ENCODE data around the gene MCAM.

MCAM gene

DNA sequence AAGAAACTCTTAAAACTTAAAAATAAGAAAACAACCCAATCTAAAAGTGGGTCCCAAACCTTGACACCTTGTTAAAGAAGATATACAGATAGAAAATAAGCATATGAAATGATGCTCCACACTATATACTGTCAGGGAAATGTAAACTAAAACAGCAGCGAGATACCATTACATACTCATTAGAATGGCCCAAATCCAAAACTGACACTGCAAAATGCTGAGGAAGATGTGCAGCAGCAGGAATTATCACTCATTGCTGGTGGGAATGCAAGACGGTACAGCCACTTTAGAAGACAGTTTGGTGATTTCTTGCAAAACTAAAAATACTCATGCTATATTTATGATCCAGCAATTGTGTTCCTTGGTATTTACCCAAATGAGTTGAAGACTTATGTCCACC is 12.4 kb upstream of the MCAM start:
- no peak for DNase-seq

DNA sequence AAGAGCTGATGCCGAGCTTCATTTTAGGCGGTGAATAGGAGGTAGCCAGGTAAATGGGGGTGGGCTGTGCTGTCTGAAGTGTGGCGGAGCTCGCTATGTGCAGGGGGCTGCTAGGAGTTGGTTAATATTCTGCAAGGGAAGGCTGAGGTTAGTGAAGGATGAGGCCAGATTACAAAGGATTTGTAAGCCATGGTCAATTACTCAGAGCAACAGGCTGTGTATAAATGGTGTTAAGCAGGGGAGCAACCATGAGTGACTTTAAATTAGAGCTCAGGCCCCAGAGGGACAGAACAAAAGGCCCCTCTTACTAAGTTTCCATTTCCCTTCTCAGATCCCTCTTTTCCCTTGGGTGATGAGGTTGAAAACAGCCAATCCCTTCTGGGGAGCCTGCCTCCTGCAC is 7.3 kb upstream of the MCAM start:
- DNase-seq = no peak

DNA sequence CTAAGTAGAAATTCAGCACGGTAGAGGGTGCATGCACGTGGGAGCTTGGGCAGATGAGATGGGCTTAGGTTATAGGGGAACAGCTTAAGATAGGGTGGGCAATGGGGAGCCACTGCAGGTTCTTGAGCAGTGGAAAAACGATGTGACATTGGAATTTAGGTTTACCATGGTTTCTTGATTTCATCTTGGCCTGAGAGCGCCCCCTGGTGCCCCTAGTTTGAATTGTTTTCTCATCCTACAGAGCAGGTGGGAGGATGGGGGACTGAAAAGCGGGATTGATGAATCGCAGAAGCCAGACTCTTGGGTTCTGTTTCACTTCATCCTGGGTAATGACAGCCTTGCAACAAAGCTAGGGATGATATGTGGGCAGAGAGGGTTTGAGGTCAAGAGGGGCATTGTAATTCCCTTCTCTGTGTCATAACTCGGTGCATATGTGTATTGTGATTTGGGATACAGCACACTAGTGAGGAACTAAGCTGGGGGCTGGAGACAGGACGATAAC is 6.7 kb upstream of the MCAM start:
- DNase-seq = peak; percentile 77

DNA sequence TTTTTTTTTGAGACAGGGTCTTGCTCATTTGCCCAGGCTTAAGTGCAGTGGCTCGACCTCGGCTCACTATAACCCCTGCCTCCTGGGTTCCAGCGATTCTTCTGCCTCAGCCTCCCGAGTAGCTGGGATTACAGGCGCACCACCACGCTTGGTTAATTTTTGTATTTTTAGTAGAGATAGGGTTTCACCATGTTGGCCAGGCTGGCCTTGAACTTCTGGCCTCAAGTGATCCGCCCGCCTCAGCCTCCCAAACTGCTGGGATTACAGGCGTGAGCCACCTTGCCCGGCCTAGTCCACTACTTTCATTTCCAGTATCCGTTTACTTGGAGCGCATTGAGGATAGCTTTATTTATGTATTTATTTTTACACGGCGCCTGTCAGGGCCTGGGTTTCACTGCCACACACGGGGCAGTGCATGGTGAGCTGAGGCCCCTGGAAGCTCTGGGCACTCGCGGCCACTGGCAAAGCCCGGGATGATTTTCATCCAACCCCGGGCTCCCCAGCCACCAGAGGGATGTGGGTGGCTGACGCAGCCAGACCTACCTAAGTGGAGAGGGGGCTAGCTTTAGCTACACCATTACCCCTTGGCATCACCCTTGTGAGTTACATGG is 6.1 kb upstream of the MCAM start:
- DNase-seq = no peak

DNA sequence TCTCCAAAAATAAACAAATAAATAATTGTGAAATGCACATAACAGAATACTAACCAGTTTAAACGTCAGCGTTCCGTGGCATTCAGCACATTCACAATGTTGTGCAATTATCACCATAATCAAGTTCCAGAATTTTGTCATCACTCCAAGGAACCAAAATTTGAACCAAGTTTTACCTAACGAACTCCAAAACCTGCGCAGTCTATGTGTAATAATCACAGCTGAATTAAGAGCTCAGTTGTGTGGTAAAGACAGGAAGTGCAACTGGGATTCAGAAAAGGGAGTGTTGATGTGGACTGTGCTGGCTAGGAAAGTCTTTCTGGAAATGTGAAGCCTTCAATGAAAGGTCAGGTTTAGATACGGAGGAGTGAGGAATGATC is 5.4 kb upstream of the MCAM start:
- no peak for DNase-seq

DNA sequence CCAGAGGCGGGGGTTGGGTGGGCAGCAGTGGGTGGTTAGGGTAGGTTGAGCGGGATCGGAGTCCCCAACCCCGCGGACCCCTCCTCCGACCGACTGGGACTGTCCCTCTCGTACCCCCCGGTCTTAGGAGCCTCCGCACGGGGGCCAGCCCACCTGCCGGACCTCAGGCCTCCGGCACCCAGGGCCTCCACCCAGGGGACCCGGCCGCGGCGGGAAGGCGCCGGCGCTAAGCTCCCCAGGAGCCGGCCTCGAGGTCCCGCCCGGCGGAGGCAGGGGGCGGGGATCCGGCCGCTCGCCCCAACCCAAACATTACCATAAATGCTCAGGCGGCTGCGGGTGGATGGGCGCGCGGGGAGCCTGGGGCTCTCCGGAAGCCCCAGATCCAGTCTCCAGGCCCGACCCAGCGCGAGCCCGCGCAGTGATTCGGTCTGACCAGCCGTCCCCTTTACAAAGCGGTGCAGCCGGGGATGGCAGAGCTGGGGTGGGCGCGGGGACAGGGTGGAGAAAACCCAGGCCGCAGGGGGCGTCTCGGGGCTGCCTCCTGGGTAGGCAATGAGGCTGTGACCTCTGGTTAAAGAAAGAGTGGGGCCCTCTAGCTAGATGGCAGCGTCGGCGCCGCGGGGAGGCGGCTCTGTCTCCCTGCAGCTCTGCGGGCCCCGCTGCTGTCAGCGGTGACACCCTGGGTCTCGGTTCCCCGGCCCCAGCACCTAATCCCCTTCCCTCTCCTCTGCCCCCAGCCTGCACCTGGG is 4.0 kb upstream of the MCAM start:
- DNase-seq = peak; percentile 45

DNA sequence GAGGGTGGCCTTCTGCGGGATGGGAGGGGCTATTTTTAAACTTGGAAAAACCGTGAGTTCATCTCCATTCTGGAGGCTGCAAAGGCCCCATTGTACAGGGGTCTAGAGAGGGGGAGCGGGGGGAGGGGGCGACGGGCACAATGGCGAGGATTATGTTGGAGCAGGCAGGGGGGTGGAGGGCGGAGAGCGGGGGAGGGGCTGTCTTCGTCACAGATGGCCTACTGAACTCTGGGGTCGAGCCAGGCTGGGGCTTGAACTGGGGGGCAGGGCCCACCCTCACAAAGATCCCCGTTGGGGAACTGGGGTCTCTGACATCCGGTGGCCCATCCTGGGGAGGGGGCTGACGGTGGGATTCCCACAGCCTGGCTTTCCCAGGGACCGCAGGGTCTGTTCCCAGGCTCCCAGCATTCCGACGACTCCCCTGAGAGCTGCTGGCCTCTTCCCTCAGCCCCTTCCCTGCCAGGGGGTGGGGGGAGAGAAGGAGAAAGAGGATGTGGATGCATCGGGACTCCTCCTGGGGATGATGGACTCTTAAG is 3.4 kb upstream of the MCAM start:
- no peak for DNase-seq

DNA sequence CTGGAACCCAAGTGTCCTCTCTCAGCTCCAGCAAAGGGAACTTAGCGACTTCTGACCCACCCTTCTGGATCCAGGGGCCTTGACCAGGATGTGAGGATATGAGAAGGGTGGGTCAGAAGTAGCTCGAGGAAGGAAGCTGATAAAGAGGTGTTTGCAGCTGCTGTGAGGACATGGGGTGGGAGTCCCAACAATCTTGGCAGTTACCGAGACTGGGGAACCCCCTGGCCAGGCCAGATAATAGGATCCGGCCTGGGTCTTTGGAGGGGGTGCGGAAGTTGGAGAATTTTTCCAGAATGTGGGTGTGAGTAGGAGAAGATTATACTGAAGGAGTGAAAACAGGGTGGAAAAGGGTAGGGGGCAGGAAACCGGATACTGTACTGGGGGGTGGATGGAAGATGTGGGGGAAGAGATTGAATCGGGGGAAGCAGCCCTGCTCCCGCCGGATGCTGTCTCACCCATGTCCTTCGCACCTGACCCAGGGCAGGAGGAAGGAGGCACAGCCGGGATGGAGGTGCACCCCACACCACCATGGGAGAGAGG is 2.8 kb upstream of the MCAM start:
- DNase-seq = no peak

DNA sequence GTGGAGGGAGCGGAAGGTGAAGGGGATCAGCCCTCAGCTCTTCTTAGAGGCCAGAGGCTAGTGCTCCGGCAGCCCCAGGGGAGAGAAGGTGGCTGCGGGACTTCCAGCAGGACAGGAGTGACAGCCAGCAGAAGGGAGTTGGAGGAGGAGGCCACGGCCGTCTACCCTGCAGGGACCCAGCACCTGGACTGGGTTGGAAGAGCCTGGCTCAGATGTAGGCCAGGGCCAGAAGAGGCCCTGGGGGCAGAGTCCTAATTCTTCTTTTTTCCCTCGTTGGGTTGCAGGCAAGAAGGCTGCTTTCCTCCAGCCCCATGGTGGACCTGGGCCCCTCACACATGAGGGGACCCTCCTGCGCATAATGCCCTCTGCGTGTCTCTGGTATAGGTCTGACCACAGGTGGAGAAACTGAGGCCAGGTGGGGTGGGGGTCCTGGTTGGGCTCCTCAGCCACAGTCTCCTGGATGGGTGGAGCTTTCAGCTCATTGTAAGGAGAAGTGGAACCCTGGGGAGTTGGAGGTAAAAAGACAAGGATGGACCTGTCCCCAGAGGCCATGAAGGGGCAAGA is 2.3 kb upstream of the MCAM start:
- DNase-seq = no peak

DNA sequence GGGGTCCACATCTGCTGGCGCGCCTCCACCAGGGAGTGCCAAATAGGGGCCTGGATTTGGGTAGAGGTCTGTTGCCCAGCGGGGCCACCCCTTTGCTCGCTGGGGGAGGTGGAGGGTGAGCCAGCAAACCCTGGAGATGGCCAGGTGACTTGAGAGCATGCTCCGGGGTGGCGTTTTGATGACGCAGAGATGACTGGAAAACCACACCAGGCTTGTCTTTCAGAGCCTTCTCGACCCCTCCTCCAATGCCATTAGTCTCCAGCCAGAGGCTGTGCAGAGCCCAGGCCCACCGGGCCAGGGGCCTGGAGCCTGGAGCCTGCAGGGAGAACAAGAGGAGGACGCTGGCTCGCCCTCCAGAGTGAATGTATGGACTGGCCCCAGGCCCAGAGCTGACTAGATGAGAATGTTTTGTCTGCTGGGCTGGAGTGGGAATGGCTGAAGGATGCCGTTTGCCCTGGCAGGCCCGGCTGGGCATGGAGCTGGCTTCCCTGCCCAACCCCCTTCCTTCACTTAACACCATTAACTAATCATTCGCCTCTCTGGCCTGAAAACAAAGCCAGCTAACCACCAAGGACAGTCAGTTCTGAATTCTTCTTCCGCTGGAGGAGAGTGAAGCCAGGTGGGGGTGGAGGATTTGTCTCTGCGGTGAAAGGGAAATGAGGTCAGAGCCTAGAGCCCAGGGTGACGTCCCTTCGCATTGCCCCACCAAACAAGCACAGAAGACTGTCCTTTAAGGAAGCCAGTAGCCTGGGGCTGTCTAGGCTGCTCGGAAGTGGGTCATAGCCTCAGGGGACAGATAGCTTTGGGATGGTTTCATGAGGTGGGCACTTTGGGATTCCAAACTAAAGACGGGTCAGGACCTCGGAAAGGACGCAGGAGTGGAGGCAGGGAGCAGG is 1.6 kb upstream of the MCAM start:
- no peak for DNase-seq

DNA sequence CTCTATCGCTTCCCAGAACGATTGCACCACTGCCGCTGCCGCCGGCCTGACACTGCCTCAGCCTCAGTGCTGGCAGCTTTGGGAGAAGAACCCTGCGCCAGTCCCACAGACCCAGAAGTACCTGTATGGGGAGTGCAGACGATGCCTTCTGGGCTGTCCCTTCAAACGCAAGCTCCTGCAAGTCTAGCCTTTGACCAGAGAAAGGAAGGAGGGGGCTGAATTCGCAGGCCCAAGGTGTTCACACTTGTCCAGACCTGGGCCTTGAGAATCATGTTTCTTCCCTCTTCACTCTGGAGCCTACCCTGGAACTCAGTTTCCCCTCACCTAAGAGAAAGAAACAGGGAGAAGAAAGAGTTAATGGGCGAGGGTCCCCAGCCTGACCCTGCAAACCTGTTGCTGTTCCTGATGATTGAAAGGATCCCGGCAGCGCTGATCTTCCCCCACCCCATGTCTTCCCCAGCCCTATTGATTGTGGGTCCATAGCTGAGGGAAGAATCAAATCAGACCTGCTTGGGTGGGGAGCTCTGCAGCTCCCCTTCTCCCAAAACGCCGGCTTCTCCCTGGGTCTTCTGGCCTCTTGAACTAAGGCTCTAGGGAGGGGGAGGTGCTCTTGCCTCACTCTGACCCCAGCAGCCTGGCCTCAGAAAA is 786 bp upstream of the MCAM start:
- DNase-seq = no peak

DNA sequence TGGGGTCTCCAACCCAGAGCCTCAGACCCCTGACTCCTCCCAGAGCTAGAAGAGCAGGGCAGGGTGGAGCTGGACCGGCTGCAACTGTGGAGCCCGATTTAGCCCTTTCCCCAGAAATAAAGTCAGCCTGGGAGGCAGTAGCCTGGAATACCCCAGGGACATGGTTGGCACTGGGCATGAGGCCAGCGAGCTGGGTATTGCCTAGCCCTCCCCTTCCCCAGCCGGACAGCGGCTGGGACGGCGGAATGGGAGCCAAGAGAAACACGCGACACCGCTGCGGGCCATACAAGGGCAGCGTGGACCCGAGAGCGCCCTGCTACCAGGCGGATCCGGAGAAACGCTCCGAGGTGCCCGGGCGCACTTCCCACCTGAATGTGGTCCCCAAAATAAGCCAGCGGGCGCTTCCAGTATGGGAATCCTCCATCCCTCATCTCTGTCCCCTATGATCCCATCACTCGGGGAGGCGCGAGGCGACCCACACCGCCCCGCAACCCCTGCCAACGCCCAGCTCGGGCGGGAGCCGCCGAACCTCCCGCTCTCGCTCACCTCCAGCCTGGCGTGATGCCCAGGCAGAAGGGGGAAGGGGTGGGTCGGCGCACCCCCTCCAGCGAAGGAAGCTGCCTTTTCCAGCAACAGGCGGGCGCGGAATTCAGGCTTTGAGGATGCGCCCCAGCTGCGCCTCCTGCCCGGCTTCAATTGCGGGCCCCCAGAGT is 758 bp downstream of the MCAM start:
- DNase-seq = no peak

DNA sequence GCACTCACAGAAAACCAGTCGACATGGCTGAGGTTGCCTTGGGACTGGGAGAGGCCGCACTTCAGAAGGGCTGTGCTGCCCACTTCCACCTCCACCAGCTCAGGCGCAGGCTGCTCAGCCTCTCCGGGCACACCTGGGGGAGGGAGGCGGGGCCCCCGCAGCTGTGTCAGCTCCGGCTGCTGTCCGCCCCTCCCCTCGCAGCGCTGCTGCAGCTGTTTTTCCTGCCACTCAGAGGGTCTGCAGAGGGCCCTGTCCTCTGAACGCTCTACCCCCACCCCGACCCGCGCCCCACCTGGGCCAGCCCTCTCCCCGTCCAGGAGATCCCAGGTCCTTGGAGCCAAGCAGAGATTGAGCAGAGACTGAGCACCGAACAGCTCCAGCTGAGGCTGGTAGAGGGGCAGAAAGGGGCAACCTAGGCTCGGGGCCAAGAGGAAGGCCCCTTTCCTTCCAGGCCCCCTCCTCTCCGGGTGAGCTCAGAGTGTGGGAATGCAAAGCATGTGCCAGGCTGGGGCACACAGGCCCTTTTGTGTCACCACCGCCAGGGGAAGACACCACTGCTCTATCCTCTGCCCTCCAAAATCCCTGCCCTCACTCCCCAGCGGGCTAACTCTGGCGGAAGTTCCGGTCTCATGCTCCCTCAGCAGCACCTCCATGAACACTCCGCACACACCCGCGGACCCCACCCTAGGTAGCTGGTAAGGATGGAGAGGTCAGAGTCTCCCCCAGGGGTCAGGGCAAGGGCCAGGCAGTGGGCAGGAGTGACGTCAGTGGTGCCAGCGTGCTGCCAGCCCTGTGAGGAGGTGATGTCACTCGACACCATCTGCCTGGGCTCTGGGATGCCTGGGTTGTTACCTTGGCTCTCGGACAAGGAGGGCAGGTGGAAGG is 1.6 kb downstream of the MCAM start:
- peak; percentile 59 for DNase-seq

DNA sequence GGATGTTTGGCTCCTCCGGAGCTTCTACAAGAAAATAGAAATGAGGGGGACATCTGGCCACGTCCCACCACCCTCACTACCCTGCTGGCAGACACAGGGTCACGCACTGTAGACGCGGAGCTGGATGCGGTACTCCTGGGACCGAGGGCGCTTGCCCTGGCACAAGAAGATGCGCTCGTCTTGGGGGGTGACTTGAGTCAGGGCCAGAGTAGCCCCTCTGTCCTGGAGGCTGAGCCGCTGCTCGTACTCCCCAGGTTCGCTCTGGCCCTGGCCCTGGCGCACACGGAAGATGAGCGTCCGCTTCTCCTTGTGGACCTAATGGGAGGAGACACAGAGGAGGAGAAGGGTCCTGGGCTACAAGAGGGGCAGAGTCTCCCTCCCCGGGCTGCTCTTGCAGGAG is 2.2 kb downstream of the MCAM start:
- no peak for DNase-seq

DNA sequence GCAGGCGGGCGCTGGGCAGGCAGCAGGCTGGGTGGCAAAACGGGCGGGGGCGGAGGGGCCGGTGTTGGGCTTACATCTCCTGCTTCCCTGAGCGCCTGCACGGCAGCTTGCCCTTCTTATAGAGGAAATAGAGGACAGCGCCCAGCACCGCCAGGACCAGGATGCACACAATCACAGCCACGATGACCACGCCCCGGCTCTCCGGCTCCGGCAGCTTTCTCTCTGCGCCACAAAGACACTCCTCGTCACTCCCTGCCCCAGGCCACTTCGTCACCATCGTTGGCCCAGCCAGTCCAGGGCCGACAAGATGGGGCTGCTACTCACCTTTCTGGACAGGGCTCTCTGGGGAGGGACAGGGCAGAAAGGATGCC is 6.3 kb downstream of the MCAM start:
- DNase-seq = no peak

DNA sequence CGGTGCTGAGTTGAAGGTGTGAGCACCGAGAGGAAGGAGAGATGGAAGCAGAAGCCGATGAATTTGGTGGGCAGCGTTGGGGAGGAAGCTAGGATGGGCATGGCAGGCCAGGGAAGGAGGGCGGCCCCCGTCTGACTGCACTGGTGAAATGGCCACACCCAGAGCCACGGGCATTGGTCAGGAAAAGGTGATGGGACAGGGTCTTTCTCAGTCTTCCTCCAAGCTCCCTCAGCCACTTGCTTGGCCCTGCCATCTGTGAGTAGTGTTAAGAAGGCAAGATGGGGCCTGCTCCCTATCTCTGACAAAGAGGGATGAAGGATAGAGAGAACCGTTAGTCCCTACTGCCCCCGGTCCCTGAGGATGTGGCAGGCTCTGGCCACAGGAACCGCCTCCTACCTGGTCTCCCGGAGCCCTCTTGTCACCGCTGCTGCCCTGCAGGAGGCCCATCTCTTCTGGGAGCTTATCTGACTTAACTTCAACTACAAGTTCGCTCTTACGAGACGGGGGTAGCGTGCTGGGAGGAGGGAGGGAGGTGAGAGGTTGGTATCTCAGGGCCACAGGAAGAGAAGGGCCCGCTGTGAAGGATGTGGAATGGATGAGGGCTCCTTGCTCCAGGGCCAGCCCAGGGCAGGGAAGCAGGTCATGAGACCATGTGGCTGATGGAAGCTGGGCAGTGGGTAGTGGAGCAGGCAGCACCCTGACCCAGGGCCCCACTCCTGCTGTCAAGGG is 6.8 kb downstream of the MCAM start:
- DNase-seq = no peak

DNA sequence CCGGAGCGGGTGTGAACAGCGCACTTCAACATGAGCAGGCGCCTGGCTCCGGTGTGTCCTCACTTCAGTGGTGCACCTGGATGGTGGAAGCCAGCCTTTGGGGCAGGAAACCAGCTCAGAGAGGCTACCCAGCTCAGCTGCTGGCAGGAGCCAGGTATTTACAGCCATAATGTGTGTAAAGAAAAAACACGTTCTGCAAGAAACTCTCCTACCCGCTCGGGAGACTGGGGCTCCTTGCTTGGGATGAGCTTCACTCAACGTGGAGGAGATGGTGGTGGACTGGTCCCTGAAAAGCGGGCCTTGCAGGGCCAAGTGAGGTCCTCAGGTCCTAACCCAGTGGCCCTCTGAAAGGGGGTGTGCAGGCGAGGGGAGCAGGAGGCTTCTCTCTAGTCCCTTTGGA is 7.5 kb downstream of the MCAM start:
- no peak for DNase-seq

DNA sequence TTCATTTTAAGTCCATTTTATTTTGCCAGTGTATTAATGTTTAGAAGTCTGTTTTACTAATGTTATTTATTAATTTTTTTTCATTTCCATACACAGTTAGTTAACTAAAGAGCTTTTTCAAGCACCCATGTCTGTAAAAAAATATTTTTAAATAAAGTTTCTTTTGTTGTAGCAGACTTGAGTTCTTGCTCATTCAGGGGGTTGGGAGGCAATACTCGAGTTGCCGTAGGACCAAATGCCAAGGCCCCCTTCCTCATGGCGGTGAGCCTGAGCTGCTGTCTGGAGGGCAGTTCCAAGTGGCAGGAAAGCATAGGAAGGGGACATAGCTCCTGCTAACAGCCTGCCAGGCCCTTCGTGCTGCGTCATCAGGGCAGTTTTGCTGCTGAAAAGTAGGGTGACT is 9.0 kb downstream of the MCAM start:
- no peak for DNase-seq

DNA sequence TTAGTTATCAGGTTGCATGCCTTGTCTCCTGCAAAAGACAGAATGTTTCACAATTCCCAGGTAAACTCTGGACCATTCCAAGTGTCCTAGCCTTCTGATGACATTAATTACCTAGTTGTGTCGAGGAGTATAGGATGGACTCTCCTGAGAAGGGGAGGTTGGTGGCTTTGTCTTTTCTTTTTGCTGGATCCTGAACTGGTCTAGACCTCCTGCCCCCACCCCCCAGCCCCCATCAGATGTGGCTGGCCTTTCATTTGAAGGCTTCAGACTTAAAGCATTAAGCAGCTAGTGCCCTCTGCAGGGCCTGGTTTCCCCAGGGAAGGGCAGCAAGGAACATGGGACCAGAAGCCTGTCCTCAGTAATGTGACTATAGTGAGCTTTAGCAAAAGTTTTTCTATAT is 9.7 kb downstream of the MCAM start:
- DNase-seq = no peak

DNA sequence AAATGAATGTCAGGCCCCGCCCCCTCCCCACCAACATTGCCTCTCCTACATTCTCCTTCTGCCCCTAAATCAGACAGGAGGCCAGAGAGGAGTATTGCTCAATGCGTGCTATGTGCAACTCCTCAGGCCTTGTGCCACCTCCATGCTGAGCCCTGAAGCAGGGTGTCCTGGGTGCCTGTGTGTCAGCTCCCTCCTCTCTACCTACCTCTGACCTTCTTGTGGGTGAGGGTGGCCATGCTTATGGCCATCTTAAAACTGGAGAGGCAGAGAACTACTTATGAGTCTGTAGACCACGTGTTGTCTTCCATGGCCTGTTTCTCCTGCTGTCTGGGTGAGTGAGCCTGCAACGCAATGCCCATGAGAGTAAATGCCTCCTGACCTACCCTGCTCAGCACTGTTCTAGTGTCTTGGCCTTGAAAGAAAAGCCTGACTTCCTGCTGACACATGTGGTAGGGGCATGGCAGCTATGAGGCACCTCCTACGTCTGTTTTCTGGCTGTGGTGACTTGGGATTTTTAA is 10.5 kb downstream of the MCAM start:
- no peak for DNase-seq

Data from stimulated activated CD4-positive, alpha-beta T cell treated with anti-CD3 and anti-CD28 coated beads, Interleukin-4, amount 100 ng/mL, for 1 hour (primary cell).